Kidney (tissue), 14 donors: ENCODE measurements around the gene MAP3K5. TPM values are rescaled to one million over a fixed set of nuclear protein-coding genes. Genes with fewer than 3 reads are reported as not detected.
"Not testable (repeated sequence)": the region's sequence is repeated elsewhere in the genome, so short reads cannot be mapped to it uniquely, and the experiment has no call there.

Experiments
- DNase-seq, 5 donors: peaks; one replicate each; pipeline ENCODE4 v3.0.0-alpha.2; 2013 to 2020
- FAIRE-seq: peaks from 2 replicates; lab custom pipeline; 2012; peaks lifted over from hg19 to GRCh38; lab: Jason Lieb, UNC
- H3K27ac ChIP-seq, 2 donors: one replicate each; pipeline ENCODE4 v1.7.0; 2013; ENCODE audit warnings: low read depth in 2 of 2, low read length in 2 of 2, inconsistent platforms in 1 of 2
- H3K27me3 ChIP-seq: one replicate; pipeline ENCODE4 v1.7.1; 2013; ENCODE audit warnings: low read length, inconsistent platforms; ENCODE audit not compliant: control insufficient read depth, insufficient read depth
- H3K36me3 ChIP-seq, 3 donors: one replicate each; pipeline versions ENCODE4 v1.7.0 to v1.7.1; 2013; ENCODE audit warnings: low read length in 3 of 3, control low read depth in 1 of 3, inconsistent platforms in 1 of 3; ENCODE audit not compliant: insufficient read depth in 3 of 3, control insufficient read depth in 2 of 3
- H3K4me1 ChIP-seq, 3 donors: one replicate each; pipeline versions ENCODE4 v1.7.0 to v1.7.1; 2013; ENCODE audit warnings: low read length in 3 of 3, inconsistent platforms in 1 of 3, low read depth in 1 of 3; ENCODE audit not compliant: control insufficient read depth in 2 of 3, insufficient read depth in 2 of 3
- H3K4me3 ChIP-seq, 3 donors: one replicate each; pipeline versions ENCODE4 v1.7.0 to v1.8.1; 2013; ENCODE audit warnings: low read length in 3 of 3, control low read depth in 1 of 3, inconsistent platforms in 1 of 3
- H3K9ac ChIP-seq, 3 donors: one replicate each; pipeline versions ENCODE4 v1.7.0 to v1.7.1; 2013; ENCODE audit warnings: low read length in 3 of 3, control low read depth in 1 of 3, inconsistent platforms in 1 of 3
- H3K9me3 ChIP-seq, 3 donors: one replicate each; pipeline versions ENCODE4 v1.7.0 to v1.7.1; 2013; ENCODE audit warnings: low read length in 3 of 3, control low read depth in 1 of 3, inconsistent platforms in 1 of 3; ENCODE audit not compliant: control insufficient read depth in 2 of 3, insufficient read depth in 1 of 3
- intact Hi-C: fragments of 100-400 bp; cut with DNase I; formaldehyde crosslinking; loops from one replicate; pipeline ENCODE4 v1.11.1; 2022
- polyA plus RNA-seq: library from polyadenylated mRNA; stranded (reverse); fragments of 350-450 nt; fragmentation: Illumina TruSeq; extraction: RNeasy Lipid Tissue Mini Kit (QIAGEN cat#74804); gene quantifications from one replicate; pipeline ENCODE4 v1.2.3, GENCODE V29; 2014; ENCODE audit warnings: low read depth, low replicate concordance; ENCODE audit not compliant: insufficient read depth
- total RNA-seq: library from RNA; stranded (reverse); fragmentation: NEBNext Ultra II Directional; extraction: Animal tissue kit (Norgen Biotek cat#: 25700); gene quantifications from one replicate; pipeline ENCODE4 v1.2.1, GENCODE V29; 2021
- TF ChIP-seq, protein P1 (sequence below): IDR thresholded peaks from 3 replicates; pipeline ENCODE4 v1.5.1; 2012; ENCODE audit warnings: mild to moderate bottlenecking, moderate library complexity, borderline replicate concordance; ENCODE audit not compliant: insufficient read depth; ENCODE audit errors: extremely low read depth
- donor health status: control.
- donor health status: control.
- donor health status: control.
- donor health status: control.
- donor health status: control.
- donor health status: DM: yes; HTN: yes; CAD: no.
- donor health status: Normal renal cell carcinoma (clear cell type).

The MAP3K5 gene
- total and polyA plus RNA-seq, 2 donors from 2014 or later = 5.9 to 32.9 TPM

DNA sequence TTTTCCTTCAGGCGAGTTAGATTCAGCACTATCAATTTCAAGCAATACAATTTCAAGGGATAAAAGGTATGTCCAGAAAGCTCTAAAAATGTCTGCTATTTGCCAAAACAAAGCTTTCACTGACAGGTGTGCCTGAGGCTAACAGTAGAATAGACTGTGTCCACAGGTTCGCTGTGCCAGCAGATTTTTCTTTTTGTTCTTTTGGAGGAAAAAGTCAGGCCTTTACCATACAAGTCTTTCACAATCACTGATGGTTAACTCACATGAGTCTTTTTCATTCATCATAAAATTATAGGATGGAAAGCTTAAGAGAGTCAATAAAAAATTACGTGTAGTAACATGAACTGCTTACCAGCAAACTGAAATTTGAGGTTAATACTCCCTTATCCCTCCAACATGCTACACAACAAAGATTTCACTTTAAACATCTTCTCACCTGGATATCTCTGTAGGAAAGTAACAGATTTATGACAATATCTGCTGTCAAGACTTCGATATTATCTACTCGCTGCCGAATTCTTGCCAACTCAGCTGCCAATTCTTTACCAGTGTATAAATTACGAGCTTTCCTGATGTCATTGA is 95.4 kb downstream of the MAP3K5 start:
- H3K9ac ChIP-seq = no peak overlapping the region
- peaks cover 0 to 3% (median 0%) of the 10 kb centered on the region in 3 donors for H3K4me1 ChIP-seq
- intact Hi-C loops = no loop called here
- H3K36me3 ChIP-seq = no peaks in the 10 kb centered on the region
- no peak overlapping the region for H3K4me3 ChIP-seq
- no peaks in the 10 kb centered on the region for H3K9me3 ChIP-seq
- TF ChIP-seq, protein P1, sequence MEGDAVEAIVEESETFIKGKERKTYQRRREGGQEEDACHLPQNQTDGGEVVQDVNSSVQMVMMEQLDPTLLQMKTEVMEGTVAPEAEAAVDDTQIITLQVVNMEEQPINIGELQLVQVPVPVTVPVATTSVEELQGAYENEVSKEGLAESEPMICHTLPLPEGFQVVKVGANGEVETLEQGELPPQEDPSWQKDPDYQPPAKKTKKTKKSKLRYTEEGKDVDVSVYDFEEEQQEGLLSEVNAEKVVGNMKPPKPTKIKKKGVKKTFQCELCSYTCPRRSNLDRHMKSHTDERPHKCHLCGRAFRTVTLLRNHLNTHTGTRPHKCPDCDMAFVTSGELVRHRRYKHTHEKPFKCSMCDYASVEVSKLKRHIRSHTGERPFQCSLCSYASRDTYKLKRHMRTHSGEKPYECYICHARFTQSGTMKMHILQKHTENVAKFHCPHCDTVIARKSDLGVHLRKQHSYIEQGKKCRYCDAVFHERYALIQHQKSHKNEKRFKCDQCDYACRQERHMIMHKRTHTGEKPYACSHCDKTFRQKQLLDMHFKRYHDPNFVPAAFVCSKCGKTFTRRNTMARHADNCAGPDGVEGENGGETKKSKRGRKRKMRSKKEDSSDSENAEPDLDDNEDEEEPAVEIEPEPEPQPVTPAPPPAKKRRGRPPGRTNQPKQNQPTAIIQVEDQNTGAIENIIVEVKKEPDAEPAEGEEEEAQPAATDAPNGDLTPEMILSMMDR = no peak
- no peak overlapping the region for H3K27ac ChIP-seq
- H3K27me3 ChIP-seq = no peaks in the 10 kb centered on the region
- FAIRE-seq = no peak
- DNase-seq = no peak

DNA sequence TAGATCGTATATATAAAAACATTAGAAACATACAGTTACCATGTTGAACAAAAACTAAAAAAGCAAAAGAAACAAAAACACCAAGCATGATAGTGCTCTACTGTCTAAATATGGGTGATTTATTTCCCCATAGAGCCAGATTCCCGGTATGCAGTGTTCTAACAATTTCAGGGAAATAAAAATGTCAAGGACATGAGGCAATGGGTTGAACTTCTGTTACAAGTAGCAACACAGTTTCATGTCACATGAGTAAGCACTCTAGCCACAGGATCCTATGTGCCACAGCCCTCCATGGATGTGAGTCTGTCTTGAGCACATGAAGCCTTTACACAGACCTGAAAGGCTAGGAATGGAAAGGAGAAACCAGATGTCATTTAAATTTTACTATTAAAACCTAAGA is 96.0 kb downstream of the MAP3K5 start:
- H3K9me3 ChIP-seq = no peaks in the 10 kb centered on the region
- peaks cover 0 to 3% (median 0%) of the 10 kb centered on the region in 3 donors for H3K4me1 ChIP-seq
- no peak overlapping the region for H3K4me3 ChIP-seq
- intact Hi-C loops = no loop called here
- TF ChIP-seq, protein P1 = no peak
- FAIRE-seq = no peak
- no peaks in the 10 kb centered on the region for H3K27me3 ChIP-seq
- H3K9ac ChIP-seq = no peak overlapping the region
- peak in 2 of 5 donors; percentile 54 to 66 for DNase-seq
- no peaks in the 10 kb centered on the region for H3K36me3 ChIP-seq
- H3K27ac ChIP-seq = no peak overlapping the region

DNA sequence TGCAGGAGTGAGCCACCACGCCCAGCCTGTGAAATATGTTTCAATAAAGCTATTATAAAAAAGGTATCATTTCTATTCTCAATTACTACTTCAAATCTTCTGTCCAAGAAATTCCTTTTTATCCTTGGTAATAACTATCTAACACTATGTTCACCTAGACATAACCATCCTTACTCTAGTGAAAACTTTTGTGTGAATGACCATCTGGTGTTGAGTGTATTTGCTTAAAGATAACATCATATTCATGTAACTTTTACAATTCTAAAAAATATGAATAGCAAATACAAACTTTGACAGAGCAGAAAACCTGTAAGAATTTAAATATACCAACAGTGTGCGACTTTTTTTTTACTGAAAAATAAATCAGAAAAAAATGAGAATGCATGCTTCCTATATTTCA is 96.9 kb downstream of the MAP3K5 start:
- FAIRE-seq (no peak), DNase-seq (no peak)
- H3K9me3 ChIP-seq = no peaks in the 10 kb centered on the region
- TF ChIP-seq, protein P1 = no peak
- no peak overlapping the region for H3K9ac ChIP-seq
- H3K4me3 ChIP-seq = no peak overlapping the region
- H3K36me3 ChIP-seq = no peaks in the 10 kb centered on the region
- no peaks in the 10 kb centered on the region for H3K27me3 ChIP-seq
- H3K27ac ChIP-seq = no peak overlapping the region
- no peaks in the 10 kb centered on the region for H3K4me1 ChIP-seq
- intact Hi-C loops = no loop called here

DNA sequence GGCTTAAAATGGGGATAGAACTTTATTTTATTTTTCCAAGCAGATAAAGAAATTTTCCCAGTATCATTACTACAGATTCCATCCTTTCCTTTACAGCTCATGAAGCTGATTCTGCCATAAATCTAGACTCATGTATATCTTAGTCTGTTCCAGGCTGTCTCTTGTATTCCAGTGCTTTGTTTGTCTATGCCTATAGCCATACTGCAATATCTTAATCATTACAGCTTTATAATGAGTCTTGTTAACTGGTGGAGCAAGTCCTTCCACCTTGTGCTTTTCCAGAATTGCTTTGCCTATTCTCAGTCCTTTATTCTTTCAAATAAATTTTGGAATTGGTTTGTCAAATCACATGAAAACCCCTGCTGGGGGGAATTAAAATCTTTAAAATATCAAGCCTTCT is 99.2 kb downstream of the MAP3K5 start:
- no peak for FAIRE-seq
- Histone ChIP-seq H3K9ac (no peak overlapping the region), H3K36me3 (no peaks in the 10 kb centered on the region), H3K4me3 (no peak overlapping the region), H3K9me3 (no peaks in the 10 kb centered on the region), H3K27ac (no peak overlapping the region), H3K27me3 (no peaks in the 10 kb centered on the region), H3K4me1 (no peaks in the 10 kb centered on the region)
- no peak for DNase-seq
- TF ChIP-seq, protein P1 = no peak
- intact Hi-C loops = no loop called here

DNA sequence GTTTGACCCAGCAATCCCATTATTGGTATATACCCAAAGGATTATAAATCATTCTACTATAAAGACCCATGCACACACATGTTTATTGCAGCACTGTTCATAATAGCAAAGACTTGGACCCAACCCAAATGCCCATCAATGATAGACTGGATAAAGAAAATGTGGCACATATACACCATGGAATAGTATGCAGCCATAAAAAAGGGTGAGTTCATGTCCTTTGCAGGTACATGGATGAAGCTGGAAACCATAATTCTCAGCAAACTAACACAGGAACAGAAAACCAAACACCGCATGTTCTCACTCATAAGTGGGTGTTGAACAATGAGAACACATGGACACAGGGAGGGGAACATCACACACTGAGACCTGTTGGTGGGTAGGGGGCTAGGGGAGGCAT is 104.4 kb downstream of the MAP3K5 start:
- H3K9me3 ChIP-seq, FAIRE-seq, H3K27me3 ChIP-seq, DNase-seq, H3K9ac ChIP-seq, intact Hi-C loops, H3K4me3 ChIP-seq, H3K36me3 ChIP-seq, H3K27ac ChIP-seq, H3K4me1 ChIP-seq: not testable (repeated sequence)
